Limb (tissue), 2 donors: ENCODE data around the gene MLANA.

Source experiments
- DNase-seq, 2 donors: peaks; one replicate each; pipeline ENCODE4 v3.0.0-alpha.2; 2016; ENCODE audit errors: extremely low spot score in 2 of 2

Gene MLANA

DNA sequence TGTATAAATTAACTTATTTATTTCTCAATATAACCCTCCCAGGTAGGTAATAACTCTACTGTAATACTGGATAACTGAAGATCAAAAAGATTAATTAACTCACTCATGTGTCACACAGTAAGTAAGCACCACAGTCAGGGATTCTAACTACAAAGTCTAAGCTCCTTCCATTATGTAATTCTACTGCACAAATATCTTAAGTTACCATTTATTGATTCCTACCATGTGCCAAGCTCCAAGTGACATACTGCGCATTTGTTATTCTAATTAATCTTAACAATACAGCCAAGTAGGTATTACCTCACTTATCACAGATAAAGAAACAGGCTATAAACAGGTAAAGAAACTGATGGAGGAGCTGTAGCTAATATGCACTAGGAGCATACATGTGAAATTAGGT is 66.5 kb downstream of the MLANA start:
- no peak for DNase-seq

DNA sequence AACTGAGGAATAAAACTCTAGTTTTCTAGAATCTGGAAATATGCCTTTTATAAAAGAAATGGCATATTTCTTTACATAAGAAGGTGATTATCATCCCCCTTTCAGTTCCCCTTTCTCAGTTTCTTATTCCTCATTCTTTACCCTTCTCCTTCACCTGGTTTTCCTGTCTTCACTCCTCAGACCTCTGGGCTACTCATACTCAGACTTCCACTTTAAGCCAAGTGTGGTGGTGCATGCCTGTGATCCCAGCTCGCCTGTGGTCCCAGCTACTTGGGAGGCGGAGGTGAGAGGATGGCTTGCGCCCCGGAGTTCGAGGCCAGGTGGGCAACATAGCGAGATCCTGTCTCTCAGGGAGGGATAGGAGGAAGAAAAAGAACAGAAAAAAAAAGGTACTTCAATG is 67.6 kb downstream of the MLANA start:
- no peak for DNase-seq
